ENCODE data around the gene FAM135A.

GRCh38 chr6:70398783-70399728 lies 14.3 kb upstream of the FAM135A start:
- TF ChIP-seq CTCF (IDR thresholded peaks at IDR 0.05; ENCODE audit: low read depth, low read length): no peak
- no peak for TF ChIP-seq POLR2A (IDR thresholded peaks at IDR 0.05; ENCODE audit: extremely low read depth, insufficient read length)

Data from NB4 (cell line).